ENCODE measurements around the gene MEGF6. TPM values are rescaled to one million over a fixed set of nuclear protein-coding genes. Genes with fewer than 3 reads are reported as not detected.

Gene MEGF6
- total RNA-seq, 3 donors from 2014 or later = 0.43 to 0.98 (median 0.84) TPM

DNA sequence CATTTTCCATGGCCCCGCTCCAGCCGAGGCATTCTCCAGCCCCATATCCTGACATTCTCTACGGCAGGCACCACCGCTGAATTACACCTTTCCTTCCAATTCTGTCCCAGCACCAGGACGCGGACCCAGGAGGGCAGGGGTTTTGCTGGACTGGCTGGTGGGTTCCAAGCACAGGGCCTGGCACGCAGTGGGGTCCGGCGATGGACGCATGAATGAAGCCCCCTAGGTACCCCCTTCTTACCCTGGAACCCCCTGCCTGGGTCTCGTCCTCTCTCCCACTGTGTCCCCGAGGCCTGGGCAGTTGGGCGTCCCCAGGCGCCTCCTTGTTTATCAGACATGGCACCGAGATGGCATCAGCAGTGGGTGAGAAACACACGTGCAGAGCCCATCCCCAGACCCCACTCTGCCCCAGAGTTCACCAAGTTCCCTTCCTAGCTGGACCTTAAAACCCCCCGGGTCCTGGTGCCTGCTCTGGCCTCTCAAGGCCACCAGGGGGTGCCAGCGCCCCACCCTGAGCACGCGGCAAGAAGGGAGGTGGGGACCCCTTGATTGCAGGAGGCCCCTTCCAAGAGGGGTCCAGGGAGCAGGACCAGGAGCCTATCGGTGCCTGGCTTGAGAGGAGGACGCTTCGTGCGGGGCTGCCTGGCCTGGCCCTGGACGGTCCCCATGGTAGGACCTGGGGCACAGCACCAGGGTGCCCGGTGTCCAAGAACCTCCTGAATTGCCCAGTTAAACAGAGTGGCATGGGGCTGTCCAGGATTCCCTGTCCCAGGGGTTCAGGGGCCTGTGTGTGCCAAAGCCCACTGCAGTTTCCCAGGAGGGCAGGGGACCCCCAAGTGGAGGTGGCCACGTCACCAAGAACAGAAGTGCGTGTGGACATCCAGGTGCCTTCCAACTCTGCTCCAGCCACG lies 46.1 kb downstream of the MEGF6 start:
- no peaks in the 10 kb centered on the region for H3K9me3 Mint-ChIP-seq
- no peaks in the 10 kb centered on the region for H3K4me1 Mint-ChIP-seq (ENCODE audit: low read depth)
- peak; percentile 35 for DNase-seq
- no peaks in the 10 kb centered on the region for H3K36me3 Mint-ChIP-seq (ENCODE audit: insufficient read depth)
- peak; percentile 43 for ATAC-seq
- no peaks in the 10 kb centered on the region for H3K27me3 Mint-ChIP-seq (ENCODE audit: low read depth)
- H3K4me3 Mint-ChIP-seq = no peak overlapping the region

DNA sequence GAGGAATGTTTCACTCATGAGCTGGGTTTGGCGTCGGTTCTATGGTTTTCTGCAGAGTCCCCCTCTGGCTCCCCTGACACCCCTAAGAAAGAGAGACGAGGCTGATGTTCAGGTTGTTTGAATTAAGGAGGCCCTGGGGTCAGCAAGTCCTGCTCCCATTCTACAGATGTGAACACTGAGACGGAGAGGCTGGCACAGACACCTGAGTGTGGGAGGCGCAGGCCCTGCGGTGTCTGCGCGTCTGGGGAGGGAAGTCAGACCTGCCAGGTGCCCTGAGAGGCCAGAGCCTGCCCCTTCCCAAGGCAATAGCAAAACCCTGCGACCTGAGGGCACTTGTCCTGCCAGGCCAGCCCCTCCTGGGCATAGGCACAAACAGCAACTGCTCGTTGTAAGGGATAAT lies 47.7 kb downstream of the MEGF6 start:
- H3K36me3 Mint-ChIP-seq (ENCODE audit: insufficient read depth) = no peaks in the 10 kb centered on the region
- H3K4me1 Mint-ChIP-seq (ENCODE audit: low read depth) = no peaks in the 10 kb centered on the region
- ATAC-seq (no peak), DNase-seq (no peak)
- no peaks in the 10 kb centered on the region for H3K27me3 Mint-ChIP-seq (ENCODE audit: low read depth)
- no peak overlapping the region for H3K4me3 Mint-ChIP-seq
- H3K9me3 Mint-ChIP-seq = no peaks in the 10 kb centered on the region

GRCh38 chr1:3563125-3563524 lies 48.2 kb downstream of the MEGF6 start:
- no peak for ATAC-seq
- no peaks in the 10 kb centered on the region for H3K9me3 Mint-ChIP-seq
- no peaks in the 10 kb centered on the region for H3K4me1 Mint-ChIP-seq (ENCODE audit: low read depth)
- H3K36me3 Mint-ChIP-seq (ENCODE audit: insufficient read depth) = no peaks in the 10 kb centered on the region
- no peak overlapping the region for H3K4me3 Mint-ChIP-seq
- no peak for DNase-seq
- H3K27me3 Mint-ChIP-seq (ENCODE audit: low read depth) = no peaks in the 10 kb centered on the region

DNA sequence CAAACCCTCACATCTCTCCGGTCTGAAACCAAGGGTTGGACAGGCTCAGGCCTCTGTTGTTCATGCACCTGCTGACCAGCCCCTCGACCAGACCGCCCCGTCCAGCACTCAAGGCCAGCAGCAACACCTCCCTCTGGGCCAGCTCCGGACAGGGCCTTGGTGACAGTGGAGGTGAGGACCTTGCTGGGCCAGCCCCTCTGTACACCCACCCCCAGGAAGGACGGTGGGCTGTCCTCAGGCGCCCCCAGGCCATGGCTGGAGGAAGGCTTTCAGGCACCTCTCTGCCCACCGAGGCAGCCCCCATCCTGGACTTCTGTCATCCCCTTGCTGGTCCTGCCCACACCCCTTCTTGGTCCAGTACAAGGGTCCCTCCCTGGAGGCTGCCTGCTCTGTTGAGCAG lies 48.6 kb downstream of the MEGF6 start:
- Mint-ChIP-seq H3K9me3 (no peaks in the 10 kb centered on the region), H3K4me1 (ENCODE audit: low read depth) (no peaks in the 10 kb centered on the region)
- ATAC-seq = no peak

DNA sequence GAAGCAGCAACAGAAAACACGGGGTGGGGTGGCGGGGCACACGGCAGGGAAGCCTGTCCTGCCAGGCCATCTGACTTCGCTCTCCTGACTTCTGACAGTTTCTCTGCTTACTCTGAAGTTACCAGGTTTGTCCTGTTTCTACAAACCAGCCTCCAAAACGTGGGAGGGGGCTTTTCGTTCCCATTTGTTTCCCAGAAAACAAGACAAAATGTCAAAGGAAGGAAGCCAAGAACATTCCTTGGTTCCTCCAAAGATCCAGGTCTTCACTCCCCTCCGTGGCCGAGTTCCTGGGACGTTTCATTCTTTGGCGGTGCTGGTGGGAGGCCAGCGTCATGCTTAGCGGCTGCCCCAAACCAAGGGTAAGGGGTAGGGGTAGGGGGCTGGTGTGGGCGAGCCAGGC lies 49.6 kb downstream of the MEGF6 start:
- H3K4me3 Mint-ChIP-seq = no peak overlapping the region
- no peaks in the 10 kb centered on the region for H3K9me3 Mint-ChIP-seq
- H3K4me1 Mint-ChIP-seq (ENCODE audit: low read depth) = no peaks in the 10 kb centered on the region
- no peaks in the 10 kb centered on the region for H3K36me3 Mint-ChIP-seq (ENCODE audit: insufficient read depth)
- no peaks in the 10 kb centered on the region for H3K27me3 Mint-ChIP-seq (ENCODE audit: low read depth)
- no peak for DNase-seq
- no peak for ATAC-seq

More for the DNA sequence above, 48.6 kb downstream of the MEGF6 start:
- Mint-ChIP-seq H3K36me3 (ENCODE audit: insufficient read depth) (no peaks in the 10 kb centered on the region), H3K4me3 (no peak overlapping the region), H3K27me3 (ENCODE audit: low read depth) (no peaks in the 10 kb centered on the region)
- DNase-seq = no peak

- H3K36me3 Mint-ChIP-seq (ENCODE audit: insufficient read depth) = no peaks in the 10 kb centered on the region
- ATAC-seq = no peak
Measured at GRCh38 chr1:3560981-3561380, 50.3 kb downstream of the MEGF6 start.

DNA sequence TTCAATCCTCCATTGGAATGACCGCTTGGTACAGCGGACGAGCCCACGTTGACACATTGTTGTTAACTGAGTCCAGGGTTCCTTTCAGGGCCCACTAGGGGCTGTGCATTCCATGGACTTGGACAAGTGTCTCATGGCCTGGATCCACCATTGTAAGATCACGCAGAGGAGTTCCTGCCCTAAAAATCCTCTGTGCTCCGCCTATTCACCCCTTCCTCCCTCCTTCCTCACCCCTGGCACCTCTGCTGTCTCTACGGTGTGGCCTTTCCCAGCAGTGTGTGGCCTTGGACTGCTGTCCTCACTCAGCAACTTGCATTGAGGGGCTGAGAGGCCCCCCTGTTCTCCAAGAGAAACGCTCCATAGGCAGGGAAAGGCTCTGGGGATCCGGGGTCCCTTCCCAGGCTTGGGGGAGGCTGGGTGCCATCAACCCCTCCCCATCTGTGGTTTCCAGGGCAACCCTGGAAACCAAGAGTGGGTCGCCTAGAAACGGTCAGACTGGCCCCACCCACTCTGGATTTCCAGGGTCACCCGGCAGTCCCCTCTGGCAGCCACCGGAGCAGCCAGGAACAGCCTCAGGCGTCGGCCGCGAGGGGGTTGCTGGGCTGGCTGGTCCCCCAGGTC lies 50.9 kb downstream of the MEGF6 start:
- DNase-seq (no peak), ATAC-seq (no peak)
- H3K36me3 Mint-ChIP-seq (ENCODE audit: insufficient read depth) = no peaks in the 10 kb centered on the region
- H3K4me1 Mint-ChIP-seq (ENCODE audit: low read depth) = no peaks in the 10 kb centered on the region
- no peak overlapping the region for H3K4me3 Mint-ChIP-seq
- no peaks in the 10 kb centered on the region for H3K27me3 Mint-ChIP-seq (ENCODE audit: low read depth)
- H3K9me3 Mint-ChIP-seq = no peaks in the 10 kb centered on the region

More at GRCh38 chr1:3560981-3561380, 50.3 kb downstream of the MEGF6 start:
- Mint-ChIP-seq H3K27me3 (ENCODE audit: low read depth) (no peaks in the 10 kb centered on the region), H3K4me1 (ENCODE audit: low read depth) (no peaks in the 10 kb centered on the region), H3K4me3 (no peak overlapping the region), H3K9me3 (no peaks in the 10 kb centered on the region)
- no peak for DNase-seq

DNA sequence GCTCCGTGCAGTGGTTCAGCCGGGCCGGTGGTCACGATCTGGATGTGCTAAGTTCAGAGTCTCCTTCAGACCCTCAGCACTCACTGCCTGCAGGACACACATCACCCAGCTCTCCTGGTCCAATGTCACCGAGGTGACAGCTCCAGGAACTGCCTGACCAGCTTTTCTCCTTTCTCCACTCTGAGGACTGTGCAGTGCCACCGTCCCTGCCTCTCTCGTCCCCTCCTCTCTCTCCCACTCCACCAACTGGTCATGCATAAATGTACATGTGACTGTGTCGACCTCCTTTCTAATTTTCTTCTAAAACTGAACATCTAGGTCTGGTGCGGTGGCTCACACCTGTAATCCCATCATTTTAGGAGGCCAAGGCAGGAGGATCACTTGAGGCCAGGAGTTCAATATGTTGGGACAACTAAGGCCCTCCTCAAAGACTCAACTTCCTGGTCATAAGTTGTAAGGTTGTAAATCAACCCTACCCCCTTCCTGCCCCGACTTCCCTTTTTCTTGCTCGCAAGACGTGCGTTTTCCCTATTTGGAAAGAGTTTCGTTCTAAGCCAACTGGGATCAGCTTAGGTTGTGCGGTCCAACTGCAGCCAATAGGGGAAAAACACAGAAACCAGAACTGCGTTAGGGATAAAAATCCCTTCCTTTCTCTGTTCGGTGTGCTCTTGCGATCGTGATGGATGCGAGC lies 53.1 kb downstream of the MEGF6 start:
- no peaks in the 10 kb centered on the region for H3K27me3 Mint-ChIP-seq (ENCODE audit: low read depth)
- no peak overlapping the region for H3K4me3 Mint-ChIP-seq
- H3K4me1 Mint-ChIP-seq (ENCODE audit: low read depth) = no peaks in the 10 kb centered on the region
- H3K36me3 Mint-ChIP-seq (ENCODE audit: insufficient read depth) = no peaks in the 10 kb centered on the region
- DNase-seq (no peak), ATAC-seq (no peak)
- no peaks in the 10 kb centered on the region for H3K9me3 Mint-ChIP-seq

DNA sequence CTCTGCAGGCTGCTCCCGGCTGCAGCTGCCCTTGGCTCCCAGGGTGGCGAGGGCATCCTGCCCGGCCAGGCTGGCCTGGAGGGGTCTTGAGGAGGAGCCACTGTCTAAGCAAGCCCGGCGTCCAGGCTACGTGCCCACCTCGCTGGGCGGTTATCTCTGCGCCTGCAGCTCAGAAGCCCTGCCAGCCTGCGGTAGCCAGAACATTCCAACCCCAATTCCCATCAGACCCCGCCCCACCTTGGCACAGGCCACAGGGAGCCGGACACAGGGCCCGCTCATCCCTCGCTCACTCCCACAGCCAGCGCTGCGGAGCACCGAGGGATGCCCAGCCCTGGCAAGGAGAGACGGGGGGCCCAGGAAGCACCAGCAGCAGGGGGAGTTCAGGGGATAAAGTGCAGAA lies 53.9 kb downstream of the MEGF6 start:
- Mint-ChIP-seq H3K4me3 (no peak overlapping the region), H3K27me3 (ENCODE audit: low read depth) (no peaks in the 10 kb centered on the region), H3K36me3 (ENCODE audit: insufficient read depth) (no peaks in the 10 kb centered on the region), H3K9me3 (no peaks in the 10 kb centered on the region), H3K4me1 (ENCODE audit: low read depth) (no peaks in the 10 kb centered on the region)
- ATAC-seq = no peak
- no peak for DNase-seq

DNA sequence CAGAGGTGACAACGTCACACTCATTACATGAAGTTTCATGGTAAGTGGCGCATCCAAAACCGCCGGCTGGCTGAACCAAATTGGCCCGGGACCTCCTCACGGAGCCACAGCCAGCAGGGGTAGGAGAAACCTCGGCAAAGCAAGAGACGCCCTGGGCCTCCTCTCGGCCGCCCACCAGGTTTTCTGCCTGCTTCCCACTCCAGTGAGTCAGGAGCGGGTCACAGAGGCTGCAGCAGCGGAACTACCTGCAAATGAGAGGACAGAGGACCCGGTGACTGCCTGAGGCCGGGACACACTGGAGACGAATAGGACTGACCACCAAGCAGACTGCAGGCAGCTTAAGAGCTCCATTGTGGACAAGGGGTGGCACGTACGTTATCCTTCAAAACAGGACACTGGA lies 55.0 kb downstream of the MEGF6 start:
- Mint-ChIP-seq H3K4me1 (ENCODE audit: low read depth) (no peaks in the 10 kb centered on the region), H3K27me3 (ENCODE audit: low read depth) (no peaks in the 10 kb centered on the region), H3K36me3 (ENCODE audit: insufficient read depth) (no peaks in the 10 kb centered on the region), H3K4me3 (no peak overlapping the region), H3K9me3 (no peaks in the 10 kb centered on the region)
- DNase-seq (no peak), ATAC-seq (no peak)

- Mint-ChIP-seq H3K9me3 (no peaks in the 10 kb centered on the region), H3K27me3 (ENCODE audit: low read depth) (no peaks in the 10 kb centered on the region), H3K4me1 (ENCODE audit: low read depth) (no peaks in the 10 kb centered on the region), H3K4me3 (no peak overlapping the region), H3K36me3 (ENCODE audit: insufficient read depth) (no peaks in the 10 kb centered on the region)
- ATAC-seq (no peak), DNase-seq (no peak)
Measured at GRCh38 chr1:3555131-3555920, 56.0 kb downstream of the MEGF6 start.

DNA sequence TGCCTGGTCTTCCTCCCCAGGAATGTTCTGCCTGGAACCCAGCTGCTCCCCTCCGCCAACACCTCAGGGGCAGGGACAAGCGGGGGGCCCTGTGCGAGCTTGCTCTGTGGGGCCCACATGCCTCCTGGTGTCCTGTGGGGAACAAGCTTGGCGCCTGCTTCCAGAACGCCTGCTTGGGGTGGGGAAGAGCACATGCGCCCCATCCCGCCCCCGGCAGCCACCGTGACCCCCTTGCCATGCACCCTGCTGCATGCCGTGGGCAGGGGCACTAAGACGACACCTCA lies 57.4 kb downstream of the MEGF6 start:
- H3K9me3 Mint-ChIP-seq = no peaks in the 10 kb centered on the region
- H3K36me3 Mint-ChIP-seq (ENCODE audit: insufficient read depth) = no peaks in the 10 kb centered on the region
- H3K4me1 Mint-ChIP-seq (ENCODE audit: low read depth) = no peaks in the 10 kb centered on the region
- no peaks in the 10 kb centered on the region for H3K27me3 Mint-ChIP-seq (ENCODE audit: low read depth)
- H3K4me3 Mint-ChIP-seq = no peak overlapping the region
- DNase-seq (no peak), ATAC-seq (no peak)

DNA sequence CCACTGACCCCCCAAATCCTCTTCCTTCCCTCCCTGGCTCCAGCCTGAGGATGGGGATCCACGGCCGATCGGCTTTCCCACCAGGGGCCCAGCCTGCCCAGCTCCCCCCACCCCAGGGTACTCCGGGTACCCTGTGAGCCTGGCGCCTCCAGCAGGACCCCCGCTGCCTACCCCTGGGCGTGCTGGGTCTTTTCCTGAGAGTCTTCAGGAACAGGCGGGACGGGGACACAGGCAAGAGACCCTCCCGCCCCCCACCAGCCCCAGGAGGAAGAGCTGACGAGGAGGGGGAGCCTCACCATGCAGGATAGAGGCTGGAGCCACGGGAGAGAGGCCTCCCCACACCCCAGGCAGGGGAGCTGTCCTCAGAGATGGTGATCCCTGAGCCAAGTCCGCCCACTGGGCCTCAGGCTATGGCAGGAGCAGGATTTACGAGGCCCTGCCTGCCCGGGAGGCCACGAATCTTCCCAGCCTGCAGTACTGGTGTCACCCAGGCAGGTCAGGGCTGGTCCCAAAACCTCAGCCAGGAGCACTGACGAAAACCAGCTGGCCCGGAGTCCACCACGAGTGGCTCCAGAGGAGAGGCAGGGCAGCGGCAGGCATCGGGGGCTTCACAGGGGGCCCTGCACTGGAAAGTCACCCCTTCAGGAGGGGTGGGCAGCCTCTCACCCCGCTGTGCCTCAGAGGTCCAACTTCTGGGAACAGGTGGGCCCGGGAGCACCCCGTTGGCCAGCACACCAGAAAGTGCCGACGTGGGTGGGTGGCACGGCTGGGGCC lies 58.0 kb downstream of the MEGF6 start:
- ATAC-seq = no peak
- H3K9me3 Mint-ChIP-seq = no peaks in the 10 kb centered on the region

DNA sequence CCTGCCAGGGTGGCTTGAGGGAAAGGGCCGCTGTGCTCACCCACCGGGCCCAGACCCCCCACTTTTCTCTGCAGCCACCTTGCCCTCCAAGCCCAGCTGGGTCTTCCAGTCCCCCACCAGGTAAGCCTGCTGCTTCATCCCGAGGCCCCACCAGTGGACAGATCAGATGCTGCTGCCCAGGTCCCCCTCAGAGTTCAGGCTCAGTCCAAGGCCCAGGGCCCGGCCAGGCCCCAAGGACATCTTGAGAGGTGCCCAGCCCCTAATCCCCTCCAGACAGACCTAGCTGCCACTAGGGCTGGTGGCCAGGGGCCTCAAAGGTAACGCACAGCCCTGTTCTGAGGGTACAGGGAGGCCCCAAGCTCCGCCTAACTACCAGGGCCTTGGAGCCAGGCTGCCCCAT lies 58.6 kb downstream of the MEGF6 start:
- DNase-seq (no peak), ATAC-seq (no peak)
- Mint-ChIP-seq H3K4me1 (ENCODE audit: low read depth) (no peaks in the 10 kb centered on the region), H3K36me3 (ENCODE audit: insufficient read depth) (no peaks in the 10 kb centered on the region), H3K9me3 (no peaks in the 10 kb centered on the region), H3K4me3 (no peak overlapping the region), H3K27me3 (ENCODE audit: low read depth) (no peaks in the 10 kb centered on the region)

More for the DNA sequence above, 58.0 kb downstream of the MEGF6 start:
- no peaks in the 10 kb centered on the region for H3K4me1 Mint-ChIP-seq (ENCODE audit: low read depth)
- no peak overlapping the region for H3K4me3 Mint-ChIP-seq
- no peaks in the 10 kb centered on the region for H3K27me3 Mint-ChIP-seq (ENCODE audit: low read depth)
- H3K36me3 Mint-ChIP-seq (ENCODE audit: insufficient read depth) = no peaks in the 10 kb centered on the region
- no peak for DNase-seq
